Measurements from ENCODE around the gene C1orf35. TPM values are rescaled to one million over a fixed set of nuclear protein-coding genes. Genes with fewer than 3 reads are reported as not detected.

The C1orf35 gene
- total and polyA plus RNA-seq, 5 donors, result 6.3 to 8.6 (median 7.9) TPM

DNA sequence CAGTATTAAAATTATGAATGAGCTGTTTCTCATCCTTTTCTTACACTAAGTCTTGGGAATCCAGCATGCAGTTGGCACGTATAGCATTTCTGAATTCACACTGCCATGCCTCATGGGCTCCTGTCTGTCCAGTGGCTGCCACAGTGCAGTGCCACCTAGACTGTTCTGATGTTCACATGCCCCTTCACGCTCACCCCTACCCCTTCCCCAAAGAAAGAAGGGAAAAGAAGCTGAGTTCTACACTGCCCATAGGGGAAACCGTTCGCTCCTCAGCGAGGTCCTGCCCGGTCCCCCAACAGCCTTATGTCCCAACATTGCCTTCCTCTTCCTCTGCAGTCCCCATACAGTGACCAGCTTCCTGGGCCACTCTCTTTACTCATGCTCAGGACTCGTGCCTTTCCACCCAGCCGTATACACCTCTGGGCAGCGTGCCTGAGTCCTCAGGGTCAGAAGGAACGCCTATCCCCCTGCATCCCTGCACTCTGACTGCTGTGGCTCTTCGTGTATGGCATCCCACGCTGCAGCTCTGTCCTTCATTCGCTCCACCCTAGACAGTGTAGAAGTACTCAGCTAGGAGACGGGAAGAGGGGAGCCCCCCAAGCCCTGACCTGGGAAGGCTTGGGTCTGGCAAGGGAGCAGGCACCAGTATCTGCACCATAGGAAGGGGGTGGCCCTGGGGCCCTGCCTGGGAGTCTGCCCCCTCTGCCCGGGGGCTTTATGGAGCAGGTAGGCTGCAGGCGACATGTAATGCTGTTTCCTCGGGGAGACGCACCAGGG lies 44.8 kb downstream of the C1orf35 start:
- WGBS, result 43% methylated on average over 18 of the region's 18 CpGs
- Histone ChIP-seq H3K9me3 (ENCODE audit: control insufficient read depth, low read length) (no peaks in the 10 kb centered on the region), H3K27me3 (ENCODE audit: control insufficient read depth, insufficient read depth) (no peaks in the 10 kb centered on the region), H3K4me3 (ENCODE audit: low read length) (no peak overlapping the region), H3K27ac (ENCODE audit: low read length) (no peak overlapping the region), H3K4me1 (ENCODE audit: control insufficient read depth, insufficient read depth, low read length) (no peaks in the 10 kb centered on the region)
- DNase-seq, result peak in 2 of 3 donors; percentile 30 to 41
- ATAC-seq, result no peak
- intact Hi-C loops (cut with DNase I), result no loop called here

Small RNA genes lying within 50 kb of the gene (microRNA-seq; reads per million reads assigned to microRNA genes)
- 0.54 to 0.84 reads per million in 2 donors for gene MIR3620

Other genes starting within 250 kb of the C1orf35 start
- gene WNT9A, start 155.4 kb downstream of the C1orf35 start, total RNA-seq, result 1 to 10 TPM in 2 of 4 donors, under 1 TPM in 2; 0.60 to 1.8 (median 1.2) TPM
- 0.63 TPM for gene WNT9A, start 155.4 kb downstream of the C1orf35 start, polyA plus RNA-seq
- not detected for gene WNT3A, start 96.3 kb downstream of the C1orf35 start, total RNA-seq
- not detected for gene WNT3A, start 96.3 kb downstream of the C1orf35 start, polyA plus RNA-seq
- 100 to 1,000 TPM; 299 to 395 (median 364) TPM for gene ARF1, start 20.6 kb downstream of the C1orf35 start, total RNA-seq
- gene ARF1, start 20.6 kb downstream of the C1orf35 start, polyA plus RNA-seq, result 340 TPM
- 10 to 100 TPM; 51.6 to 56.5 (median 52.8) TPM for gene MRPL55, start 6.0 kb upstream of the C1orf35 start, total RNA-seq
- gene MRPL55, start 6.0 kb upstream of the C1orf35 start, polyA plus RNA-seq, result 103 TPM
- gene GUK1, start 37.0 kb upstream of the C1orf35 start, total RNA-seq, result 100 to 1,000 TPM; 151 to 202 (median 169) TPM
- 315 TPM for gene GUK1, start 37.0 kb upstream of the C1orf35 start, polyA plus RNA-seq
- 1 to 10 TPM; 1.2 to 2.2 (median 1.7) TPM for gene GJC2, start 46.6 kb upstream of the C1orf35 start, total RNA-seq
- 1.3 TPM for gene GJC2, start 46.6 kb upstream of the C1orf35 start, polyA plus RNA-seq
- gene IBA57, start 62.5 kb upstream of the C1orf35 start, total RNA-seq, result 10 to 100 TPM in 2 of 4 donors, 1 to 10 TPM in 2; 8.3 to 12.0 (median 10.3) TPM
- 4.5 TPM for gene IBA57, start 62.5 kb upstream of the C1orf35 start, polyA plus RNA-seq
- 100 to 1,000 TPM; 144 to 196 (median 183) TPM for gene OBSCN, start 104.7 kb upstream of the C1orf35 start, total RNA-seq
- 234 TPM for gene OBSCN, start 104.7 kb upstream of the C1orf35 start, polyA plus RNA-seq